HG03342 (cell line): Measurements from ENCODE around the gene ASPG.

Source experiments
- ATAC-seq: cut with Tn5 transposase; IDR thresholded peaks from one replicate; pipeline ENCODE4 v1.9.1; 2021; ENCODE audit warnings: mild to moderate bottlenecking, moderate library complexity; ENCODE audit not compliant: unreplicated experiment

Gene ASPG

GRCh38 chr14:104104076-104104901 is 18.8 kb downstream of the ASPG start:
- ATAC-seq = no peak

- no peak for ATAC-seq
Observed at GRCh38 chr14:104105071-104105821, 19.7 kb downstream of the ASPG start.

- ATAC-seq = no peak
Observed at GRCh38 chr14:104105822-104106470, 20.4 kb downstream of the ASPG start.

- no peak for ATAC-seq
Observed at GRCh38 chr14:104106471-104106991, 21.0 kb downstream of the ASPG start.

- ATAC-seq = no peak
Observed at GRCh38 chr14:104107101-104107581, 21.6 kb downstream of the ASPG start.

GRCh38 chr14:104107611-104108569 is 22.4 kb downstream of the ASPG start:
- no peak for ATAC-seq

- ATAC-seq = no peak
Observed at GRCh38 chr14:104108570-104109541, 23.4 kb downstream of the ASPG start.

GRCh38 chr14:104109731-104110361 is 24.3 kb downstream of the ASPG start:
- ATAC-seq = no peak

- ATAC-seq = no peak
Observed at GRCh38 chr14:104110491-104111209, 25.1 kb downstream of the ASPG start.

GRCh38 chr14:104111301-104112112 is 26.0 kb downstream of the ASPG start:
- ATAC-seq = no peak

GRCh38 chr14:104112113-104112505 is 26.6 kb downstream of the ASPG start:
- ATAC-seq = no peak

GRCh38 chr14:104112609-104113571 is 27.4 kb downstream of the ASPG start:
- no peak for ATAC-seq

- ATAC-seq = no peak
Observed at GRCh38 chr14:104113631-104114420, 28.3 kb downstream of the ASPG start.

GRCh38 chr14:104114421-104115130 is 29.1 kb downstream of the ASPG start:
- no peak for ATAC-seq
